Gastroesophageal sphincter (tissue), 4 donors: Measurements from ENCODE around the gene ATG4C. TPM values are rescaled to one million over a fixed set of nuclear protein-coding genes. Genes with fewer than 3 reads are reported as not detected.

Experiments used
- ATAC-seq: fragments of 150-250 bp; one replicate; pipeline ENCODE4 v1.9.1; 2016; ENCODE audit warnings: mild to moderate bottlenecking, moderate library complexity
- H3K27ac ChIP-seq, 4 donors: fragments of 200-600 bp; sonication (generic) in 3 of 4; 1 replicate in 3 of 4; 2 replicates in 1 of 4; pipeline ENCODE4 v1.5.1; 2016 to 2019
- H3K27me3 ChIP-seq: fragments of 200-600 bp; sonication (generic); one replicate; pipeline ENCODE4 v1.5.1; 2019
- H3K36me3 ChIP-seq, 2 donors: fragments of 200-600 bp; sonication (generic); one replicate each; pipeline ENCODE4 v1.5.1; 2019; ENCODE audit warnings: control low read depth in 1 of 2
- H3K4me1 ChIP-seq, 3 donors: fragments of 200-600 bp; sonication (generic); 1 replicate in 2 of 3; 2 replicates in 1 of 3; pipeline ENCODE4 v1.5.1; 2016 to 2019; ENCODE audit warnings: control low read depth in 2 of 3
- H3K4me3 ChIP-seq, 2 donors: fragments of 200-600 bp; sonication (generic); one replicate each; pipeline ENCODE4 v1.5.1; 2019; ENCODE audit warnings: mild to moderate bottlenecking in 1 of 2, moderate library complexity in 1 of 2
- H3K9me3 ChIP-seq, 3 donors: fragments of 200-600 bp; sonication (generic); one replicate each; pipeline ENCODE4 v1.5.1; 2017 to 2019; ENCODE audit warnings: control low read depth in 2 of 3
- CTCF ChIP-seq, 4 experiments: fragments of 200-600 bp in 2 of 4; fragments of 450-650 bp in 2 of 4; sonication (generic) in 1 of 4; IDR thresholded peaks; one replicate each; pipeline ENCODE4 v1.5.1; 2017 to 2019; ENCODE audit warnings: antibody characterized with exemption in 4 of 4, mild to moderate bottlenecking in 2 of 4, moderate library complexity in 2 of 4
- EP300 ChIP-seq: sonication (generic); formaldehyde crosslinking; IDR thresholded peaks from one replicate; pipeline ENCODE4 v1.6.1; 2017; ENCODE audit warnings: antibody characterized with exemption, mild to moderate bottlenecking
- POLR2A ChIP-seq, 2 donors: fragments of 450-650 bp; IDR thresholded peaks; one replicate each; pipeline ENCODE4 v1.6.1; 2017; ENCODE audit warnings: antibody characterized with exemption in 2 of 2, mild to moderate bottlenecking in 2 of 2, moderate library complexity in 1 of 2
- POLR2AphosphoS5 ChIP-seq: sonication (generic); formaldehyde crosslinking; IDR thresholded peaks from one replicate; pipeline ENCODE4 v1.6.1; 2017; ENCODE audit warnings: antibody characterized with exemption
- WGBS, 2 donors: methylation state at CpG; one replicate each; pipeline ENCODE4 v1.1.5; 2018; ENCODE audit warnings: low coverage in 1 of 2; 5-methylcytosine and 5-hydroxymethylcytosine counted together
- total RNA-seq, 4 donors: library from RNA; depleted of rRNA; stranded (reverse); fragments of >200 nt; gene quantifications; one replicate each; pipeline ENCODE4 v1.1.0, GENCODE V29; 2016

Gene ATG4C
- total RNA-seq, 4 donors from 2014 or later: 6.1 to 10.1 (median 8.7) TPM

GRCh38 chr1:62897788-62898187 is 113.9 kb downstream of the ATG4C start:
- TF ChIP-seq EP300: no peak
- Histone ChIP-seq H3K4me1 (no peaks in the 10 kb centered on the region), H3K36me3 (no peaks in the 10 kb centered on the region), H3K4me3 (no peak overlapping the region), H3K27ac (no peak overlapping the region), H3K9me3 (no peaks in the 10 kb centered on the region), H3K27me3 (no peaks in the 10 kb centered on the region)
- no peak for ATAC-seq

GRCh38 chr1:62900566-62900965 is 116.6 kb downstream of the ATG4C start:
- 67 to 69% methylated on average over 1 of the region's 1 CpG for WGBS, 2 donors
- Histone ChIP-seq H3K9me3 (no peaks in the 10 kb centered on the region), H3K27me3 (no peaks in the 10 kb centered on the region), H3K27ac (no peak overlapping the region), H3K4me3 (no peak overlapping the region), H3K4me1 (no peaks in the 10 kb centered on the region), H3K36me3 (no peaks in the 10 kb centered on the region)
- ATAC-seq: no peak
- TF ChIP-seq EP300 (no peak), POLR2AphosphoS5 (no peak), CTCF (IDR thresholded peaks at IDR 0.05) (no peak), POLR2A (IDR thresholded peaks at IDR 0.05) (no peak)

GRCh38 chr1:62901650-62902049 is 117.7 kb downstream of the ATG4C start:
- WGBS, 2 donors: 73 to 88% methylated on average over 1 of the region's 1 CpG
- no peak for ATAC-seq
- Histone ChIP-seq H3K9me3 (no peaks in the 10 kb centered on the region), H3K4me3 (no peak overlapping the region), H3K27me3 (no peaks in the 10 kb centered on the region), H3K4me1 (no peaks in the 10 kb centered on the region), H3K27ac (no peak overlapping the region), H3K36me3 (no peaks in the 10 kb centered on the region)
- TF ChIP-seq CTCF (IDR thresholded peaks at IDR 0.05): no peak
- TF ChIP-seq EP300: no peak
- TF ChIP-seq POLR2A (IDR thresholded peaks at IDR 0.05): no peak
- TF ChIP-seq POLR2AphosphoS5: no peak

- no peak overlapping the region for H3K27ac ChIP-seq
- ATAC-seq: no peak
- TF ChIP-seq CTCF (IDR thresholded peaks at IDR 0.05): no peak
- TF ChIP-seq EP300: no peak
- no peak for TF ChIP-seq POLR2A (IDR thresholded peaks at IDR 0.05)
- H3K4me1 ChIP-seq: no peaks in the 10 kb centered on the region
- H3K9me3 ChIP-seq: no peaks in the 10 kb centered on the region
- H3K36me3 ChIP-seq: no peaks in the 10 kb centered on the region
- 84 to 91% methylated on average over 9 to 12 of the region's 12 CpGs for WGBS, 2 donors
- no peaks in the 10 kb centered on the region for H3K27me3 ChIP-seq
- H3K4me3 ChIP-seq: no peak overlapping the region
Observed at GRCh38 chr1:62903522-62903921, 119.6 kb downstream of the ATG4C start.

GRCh38 chr1:62903982-62904855 is 120.3 kb downstream of the ATG4C start:
- Histone ChIP-seq H3K4me3 (no peak overlapping the region), H3K27ac (no peak overlapping the region), H3K4me1 (no peaks in the 10 kb centered on the region), H3K9me3 (no peaks in the 10 kb centered on the region), H3K27me3 (no peaks in the 10 kb centered on the region), H3K36me3 (no peaks in the 10 kb centered on the region)
- ATAC-seq: no peak
- WGBS, 2 donors: 90% methylated on average over 8 of the region's 8 CpGs
- TF ChIP-seq CTCF (IDR thresholded peaks at IDR 0.05) (no peak), EP300 (no peak), POLR2A (IDR thresholded peaks at IDR 0.05) (no peak), POLR2AphosphoS5 (no peak)
